GM21825 (cell line): ENCODE results near the gene SNORC.

Source experiments
- ATAC-seq: cut with Tn5 transposase; IDR thresholded peaks from one replicate; pipeline ENCODE4 v1.9.1; 2021; ENCODE audit warnings: mild to moderate bottlenecking, moderate library complexity; ENCODE audit not compliant: unreplicated experiment

The SNORC gene

DNA sequence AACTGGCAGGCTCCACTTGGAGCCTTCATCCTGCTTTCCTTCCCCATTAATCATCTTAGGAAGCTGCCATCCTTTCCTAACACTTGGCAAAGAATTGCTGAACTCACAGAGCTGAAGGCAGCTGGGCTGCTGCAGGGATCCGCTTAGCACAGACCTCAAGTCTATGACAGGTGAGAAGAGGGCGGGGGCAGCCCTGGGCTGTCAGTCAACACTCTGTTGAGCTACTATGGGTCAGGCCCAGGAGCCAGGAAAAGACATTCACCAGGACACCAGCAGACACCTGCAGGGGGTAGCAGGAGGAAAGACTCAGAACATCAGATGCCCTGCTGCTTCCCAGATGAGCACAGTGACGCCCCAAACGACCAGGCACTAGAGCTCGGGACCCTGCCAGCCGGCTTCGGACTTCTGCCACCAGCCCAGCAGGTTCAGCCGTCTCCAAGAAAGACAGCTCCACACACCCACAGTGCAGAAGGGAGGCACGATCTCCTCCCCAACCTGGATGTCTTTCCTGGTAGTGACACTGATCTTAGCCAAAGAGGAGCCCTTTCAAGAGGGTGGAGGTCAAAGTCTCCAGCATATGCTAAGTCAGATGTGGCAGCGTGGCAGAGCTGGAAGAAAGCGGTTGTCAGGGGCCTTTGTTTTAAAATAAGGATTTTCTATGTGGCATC is 55.2 kb downstream of the SNORC start:
- no peak for ATAC-seq

DNA sequence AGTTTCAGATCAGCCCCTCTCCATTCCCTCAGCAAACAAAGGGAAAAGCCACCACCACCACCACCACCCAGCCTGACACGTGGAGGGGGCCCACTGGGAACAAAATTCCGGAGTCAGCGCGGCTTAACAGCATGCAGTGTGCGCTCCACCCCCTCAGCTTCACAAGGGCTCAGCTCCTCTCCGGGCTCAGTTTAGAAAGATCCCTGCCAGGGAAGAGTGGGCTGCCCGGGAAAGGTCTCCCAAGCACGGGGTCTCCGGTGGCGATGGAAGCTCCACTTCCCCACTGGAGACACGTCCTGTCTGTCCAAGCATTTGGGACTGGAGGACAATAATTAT is 55.7 kb downstream of the SNORC start:
- no peak for ATAC-seq

DNA sequence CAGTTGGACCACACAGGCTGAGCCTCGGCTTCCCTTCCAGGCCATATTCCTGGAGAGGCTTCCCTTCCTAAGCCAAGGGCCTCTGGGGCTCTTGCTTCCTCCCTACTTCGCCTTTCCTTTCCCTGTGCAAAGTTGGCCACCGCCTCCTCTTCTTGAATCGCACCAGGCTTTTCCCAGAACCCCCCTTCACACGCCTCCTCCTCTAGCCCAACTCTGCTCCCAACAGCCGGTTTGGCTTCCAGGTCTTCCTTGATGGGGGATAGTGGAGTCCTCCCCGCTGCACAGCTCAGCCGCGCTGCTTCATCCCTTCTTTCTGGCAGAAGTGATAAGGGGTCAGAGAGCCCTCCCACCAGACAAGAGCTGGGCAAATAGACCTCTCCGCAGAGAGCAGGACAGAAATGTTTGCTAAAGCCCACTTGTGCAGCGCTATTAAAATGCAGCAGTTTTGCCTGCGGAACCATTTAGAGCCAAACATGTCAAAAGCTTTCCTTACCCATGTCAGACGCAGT is 56.4 kb downstream of the SNORC start:
- no peak for ATAC-seq

DNA sequence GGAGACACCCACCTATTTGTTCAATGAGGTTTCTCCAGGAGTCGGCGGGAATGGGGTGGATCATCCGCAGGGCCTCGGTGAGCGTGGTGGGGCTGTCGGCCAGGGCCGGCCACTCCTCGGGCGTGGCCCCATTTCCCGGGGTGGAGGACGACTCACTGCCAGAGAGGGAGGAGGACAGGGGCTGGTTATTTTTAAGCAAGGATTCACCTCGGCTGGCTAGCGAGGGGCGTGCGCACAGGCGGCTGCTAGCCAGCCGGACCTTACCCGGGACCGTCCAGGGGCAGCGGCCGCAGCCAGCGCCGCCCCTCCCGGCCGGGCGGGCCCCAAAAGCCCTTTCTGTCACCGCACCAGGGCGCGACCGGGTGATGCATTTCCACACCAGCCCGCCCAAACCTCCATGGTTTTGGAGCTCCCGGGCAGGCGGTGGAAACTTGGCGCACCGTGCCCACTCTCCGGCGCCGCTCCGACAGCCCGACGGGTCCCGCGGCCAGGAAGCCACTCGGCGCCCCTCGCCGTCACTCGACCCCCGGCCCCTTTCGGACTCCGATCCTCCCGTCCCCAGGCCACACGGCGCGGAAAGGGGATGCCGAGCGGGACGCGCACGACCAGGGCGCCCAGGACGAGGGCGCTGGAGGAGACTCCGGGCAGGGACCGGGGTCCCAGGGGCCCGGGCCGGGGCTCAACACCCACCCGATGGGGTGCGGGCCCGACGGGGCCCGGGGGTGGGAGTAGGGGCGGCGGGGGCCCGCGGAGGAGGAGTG is 57.1 kb downstream of the SNORC start:
- no peak for ATAC-seq

DNA sequence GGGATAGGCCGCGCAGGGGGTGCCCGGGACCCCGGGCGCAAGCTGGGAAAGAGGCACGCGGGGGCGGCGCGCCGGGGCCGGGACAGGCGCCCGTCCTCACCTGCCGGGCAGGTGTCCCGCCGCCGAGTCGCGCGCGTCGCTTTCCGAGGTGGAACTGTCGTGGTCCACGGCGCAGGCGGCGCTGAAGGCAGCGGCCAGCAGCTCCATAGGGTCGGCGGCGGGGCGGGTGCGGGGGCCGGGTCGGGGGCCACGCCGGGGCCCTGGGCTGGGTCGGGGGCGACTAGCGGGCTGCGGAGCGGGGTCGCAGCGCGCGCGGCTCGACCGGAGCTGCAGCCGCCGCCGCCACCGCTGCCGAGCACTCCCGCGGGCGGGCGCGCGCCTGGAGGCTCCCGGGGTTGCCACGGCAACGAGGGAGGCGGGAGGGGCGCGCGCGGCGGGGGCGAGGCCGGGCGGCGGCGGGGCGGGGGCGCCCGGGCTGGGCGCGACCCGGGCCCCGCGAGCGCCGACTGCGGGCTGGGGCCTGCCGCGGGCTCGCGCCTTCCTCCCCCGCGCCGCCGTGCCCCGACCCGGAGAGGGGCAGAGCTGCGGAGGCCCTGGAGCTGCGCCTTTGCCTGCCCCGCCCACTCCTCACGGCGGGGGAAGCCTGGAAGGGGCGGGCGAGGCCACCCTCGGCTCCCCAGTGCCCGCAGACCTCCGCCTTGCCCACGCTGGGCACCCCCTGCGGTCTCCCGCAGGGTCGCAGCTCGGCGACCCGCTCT is 57.9 kb downstream of the SNORC start:
- ATAC-seq = no peak
